HEK293 (cell line): ENCODE measurements around the gene ZNF532.

ENCODE experiments used
- CTCF ChIA-PET: fragments of 350-600 bp; formaldehyde crosslinking; extraction: SDS; loops from one replicate; lab custom pipeline; 2021; ENCODE audit warnings: antibody characterized with exemption; lab: Yijun Ruan, JAX
- POLR2A ChIA-PET: fragments of 300-600 bp; formaldehyde crosslinking; extraction: SDS; loops from one replicate; lab custom pipeline; 2020; ENCODE audit warnings: antibody characterized with exemption, inconsistent platforms; lab: Yijun Ruan, JAX
- H3K27ac ChIP-seq: fragments of 200-500 bp; sonication (Bioruptor generic); 2 replicates; pipeline ENCODE4 v1.5.1; 2014; ENCODE audit warnings: low read depth, low read length, control low read depth, inconsistent platforms; ENCODE audit errors: extremely low read depth
- H3K36me3 ChIP-seq, 2 experiments: fragments of 200-500 bp in 1 of 2; sonication (Bioruptor generic) in 1 of 2; 1 replicate in 1 of 2; 2 replicates in 1 of 2; pipeline ENCODE4 v1.5.1; 2014 to 2017; ENCODE audit warnings: inconsistent platforms in 2 of 2, low read length in 2 of 2; ENCODE audit not compliant: control insufficient read depth in 2 of 2, insufficient read depth in 1 of 2
- H3K4me1 ChIP-seq: fragments of 200-500 bp; sonication (Bioruptor generic); 2 replicates; pipeline ENCODE4 v1.5.1; 2014; ENCODE audit warnings: mild to moderate bottlenecking, low read length, inconsistent platforms; ENCODE audit not compliant: control insufficient read depth, insufficient read depth
- H3K4me3 ChIP-seq: 2 replicates; pipeline ENCODE4 v1.5.1; 2011; ENCODE audit warnings: low read depth, mild to moderate bottlenecking, control low read depth, low read length, moderate library complexity
- H3K9me3 ChIP-seq: fragments of 200-500 bp; sonication (Bioruptor generic); 2 replicates; pipeline ENCODE4 v1.5.1; 2014; ENCODE audit warnings: low read depth, low read length, inconsistent platforms; ENCODE audit not compliant: control insufficient read depth, insufficient read depth
- BCL11A ChIP-seq: fragments of 450-650 bp; formaldehyde crosslinking; IDR thresholded peaks from 2 replicates; pipeline ENCODE4 v1.5.1; 2016; ENCODE audit warnings: low read depth, missing biosample characterization, missing genetic modification characterization
- OVOL3 ChIP-seq: fragments of 450-650 bp; formaldehyde crosslinking; IDR thresholded peaks from 2 replicates; pipeline ENCODE4 v1.5.1; 2016; ENCODE audit warnings: missing biosample characterization, missing genetic modification characterization
- SALL2 ChIP-seq: fragments of 450-650 bp; formaldehyde crosslinking; IDR thresholded peaks from 2 replicates; pipeline ENCODE4 v1.5.0; 2017; ENCODE audit warnings: missing biosample characterization, mild to moderate bottlenecking, missing genetic modification characterization, borderline replicate concordance
- ZNF133 ChIP-seq: fragments of 450-650 bp; formaldehyde crosslinking; IDR thresholded peaks from 2 replicates; pipeline ENCODE4 v1.5.1; 2016; ENCODE audit warnings: missing biosample characterization, missing genetic modification characterization
- ZNF16 ChIP-seq: fragments of 450-650 bp; formaldehyde crosslinking; IDR thresholded peaks from 2 replicates; pipeline ENCODE4 v1.5.1; 2016; ENCODE audit warnings: low read depth, missing biosample characterization, missing genetic modification characterization
- ZNF19 ChIP-seq: fragments of 450-650 bp; formaldehyde crosslinking; IDR thresholded peaks from 2 replicates; pipeline ENCODE4; 2016; ENCODE audit warnings: missing biosample characterization, missing genetic modification characterization, low read depth
- ZNF2 ChIP-seq: fragments of 450-650 bp; formaldehyde crosslinking; IDR thresholded peaks from 2 replicates; pipeline ENCODE4 v1.5.1; 2016; ENCODE audit warnings: missing biosample characterization, missing genetic modification characterization
- ZNF23 ChIP-seq: fragments of 450-650 bp; formaldehyde crosslinking; IDR thresholded peaks from 2 replicates; pipeline ENCODE4 v1.5.1; 2016; ENCODE audit warnings: missing biosample characterization, missing genetic modification characterization, borderline replicate concordance
- ZNF302 ChIP-seq: fragments of 450-650 bp; formaldehyde crosslinking; IDR thresholded peaks from 2 replicates; pipeline ENCODE4 v1.5.1; 2016; ENCODE audit warnings: missing biosample characterization, missing genetic modification characterization, low read depth
- ZNF37A ChIP-seq: fragments of 450-650 bp; IDR thresholded peaks from 2 replicates; pipeline ENCODE4 v1.5.1; 2018; ENCODE audit warnings: missing biosample characterization, missing genetic modification characterization
- ZNF394 ChIP-seq: fragments of 450-650 bp; formaldehyde crosslinking; IDR thresholded peaks from 2 replicates; pipeline ENCODE4 v1.5.1; 2016; ENCODE audit warnings: missing biosample characterization, missing genetic modification characterization, mild to moderate bottlenecking, moderate library complexity, borderline replicate concordance
- ZNF501 ChIP-seq: fragments of 450-650 bp; formaldehyde crosslinking; IDR thresholded peaks from 2 replicates; pipeline ENCODE4 v1.5.1; 2016; ENCODE audit warnings: missing biosample characterization, missing genetic modification characterization
- ZNF529 ChIP-seq: fragments of 450-650 bp; formaldehyde crosslinking; IDR thresholded peaks from 2 replicates; pipeline ENCODE4 v1.5.1; 2017; ENCODE audit warnings: missing genetic modification characterization, missing biosample characterization; ENCODE audit not compliant: insufficient replicate concordance
- ZNF560 ChIP-seq: fragments of 450-650 bp; formaldehyde crosslinking; IDR thresholded peaks from 2 replicates; pipeline ENCODE4 v1.5.1; 2017; ENCODE audit warnings: missing biosample characterization, missing genetic modification characterization, borderline replicate concordance
- ZNF701 ChIP-seq: fragments of 450-650 bp; formaldehyde crosslinking; IDR thresholded peaks from 2 replicates; pipeline ENCODE4 v1.5.1; 2016; ENCODE audit warnings: missing biosample characterization, missing genetic modification characterization
- ZNF76 ChIP-seq: fragments of 450-650 bp; formaldehyde crosslinking; IDR thresholded peaks from 2 replicates; pipeline ENCODE4; 2016; ENCODE audit warnings: low read depth, missing biosample characterization, missing genetic modification characterization, borderline replicate concordance
- ZNF792 ChIP-seq: fragments of 450-650 bp; formaldehyde crosslinking; IDR thresholded peaks from 2 replicates; pipeline ENCODE4 v1.5.1; 2016; ENCODE audit warnings: missing biosample characterization, missing genetic modification characterization
- ZNF830 ChIP-seq: fragments of 450-650 bp; IDR thresholded peaks from 2 replicates; pipeline ENCODE4 v1.5.0; 2018; ENCODE audit warnings: missing biosample characterization, missing genetic modification characterization, low read depth, mild to moderate bottlenecking, moderate library complexity
- TF ChIP-seq, protein P1 (sequence below): fragments of 450-650 bp; formaldehyde crosslinking; IDR thresholded peaks from 2 replicates; pipeline ENCODE4 v1.5.1; 2017; ENCODE audit warnings: missing biosample characterization, missing genetic modification characterization
- TF ChIP-seq, protein P2 (sequence below): fragments of 450-650 bp; formaldehyde crosslinking; IDR thresholded peaks from 2 replicates; pipeline ENCODE4 v1.5.1; 2016; ENCODE audit warnings: missing biosample characterization, missing genetic modification characterization
- TF ChIP-seq, protein P3 (sequence below): fragments of 450-650 bp; formaldehyde crosslinking; IDR thresholded peaks from 2 replicates; pipeline ENCODE4 v1.5.1; 2017; ENCODE audit warnings: missing biosample characterization, missing genetic modification characterization
- TF ChIP-seq, protein P4 (sequence below): fragments of 450-650 bp; formaldehyde crosslinking; IDR thresholded peaks from 2 replicates; pipeline ENCODE4 v1.5.1; 2016; ENCODE audit warnings: missing biosample characterization, missing genetic modification characterization

ZNF532 gene

DNA sequence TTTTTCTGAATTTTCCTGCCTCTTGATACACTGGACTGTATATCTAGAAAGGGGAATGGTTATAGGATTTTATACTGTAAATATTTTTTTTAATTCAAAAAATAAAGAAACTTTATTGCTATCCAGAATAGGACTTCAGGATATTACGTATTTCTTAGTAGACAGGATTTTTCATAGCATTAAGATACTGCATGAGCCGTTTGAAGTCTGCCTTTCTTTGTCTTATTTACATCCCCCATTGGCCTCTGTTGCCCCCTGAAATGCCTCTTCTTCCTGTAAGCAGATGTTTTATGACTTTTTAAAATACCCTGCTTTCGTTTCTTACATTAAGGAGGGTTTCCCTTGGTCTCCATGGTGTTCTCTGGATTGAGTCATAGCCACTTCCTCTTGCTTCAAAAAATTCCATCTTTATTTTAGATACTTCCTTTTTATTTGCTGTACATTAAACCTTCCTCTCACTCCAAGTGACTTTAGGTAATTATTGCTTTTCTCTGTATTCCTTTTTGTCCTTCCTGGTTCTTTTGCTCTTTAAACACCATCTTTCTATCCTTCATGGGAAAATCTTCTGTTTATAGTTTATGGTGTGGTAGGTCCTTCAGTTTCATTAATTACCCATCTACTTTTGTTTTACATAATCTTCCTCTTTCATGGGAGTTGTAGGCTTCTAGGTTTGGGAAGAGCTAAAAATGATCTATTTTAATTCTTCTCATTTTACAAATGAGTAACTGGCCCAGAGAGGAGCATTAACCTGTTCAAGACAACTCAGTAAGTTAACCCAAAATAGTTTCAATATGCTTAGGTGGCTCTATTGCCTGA lies 72.6 kb downstream of the ZNF532 start:
- ChIA-PET POLR2A (no interaction called here), CTCF (interaction anchor here (1.4 kb wide), 1 partner anchor 155 kb away, joined by 4 read pairs; no protein-coding TSS in a partner anchor)
- H3K4me1 ChIP-seq, result no peaks in the 10 kb centered on the region

DNA sequence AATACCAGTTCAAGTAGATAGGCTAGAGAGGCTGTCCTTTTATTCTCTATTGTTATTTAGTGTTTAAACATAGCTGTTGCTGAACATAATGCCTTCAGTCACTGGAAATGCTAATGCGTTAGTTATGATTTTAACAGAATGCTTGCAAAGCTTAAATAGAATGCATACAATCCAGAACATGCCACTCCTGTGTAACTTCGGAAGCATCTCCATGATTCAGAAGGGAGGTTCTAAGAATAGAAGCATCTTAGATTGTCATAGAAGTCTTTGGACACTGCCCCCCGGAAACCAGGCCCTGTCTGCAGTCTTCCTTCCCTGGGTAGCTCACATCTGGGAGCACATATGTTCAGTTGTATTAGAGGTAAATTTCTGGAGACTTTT lies 73.2 kb downstream of the ZNF532 start:
- no peaks in the 10 kb centered on the region for H3K9me3 ChIP-seq
- ChIA-PET CTCF (interaction anchor here (1.4 kb wide), 1 partner anchor 156 kb away, joined by 4 read pairs; no protein-coding TSS in a partner anchor), POLR2A (no interaction called here)
- H3K4me1 ChIP-seq, result peaks cover 3% of the 10 kb centered on the region; the same call in 1 of the 2 replicates
- H3K4me3 ChIP-seq, result no peak overlapping the region
- no peak overlapping the region for H3K27ac ChIP-seq
- H3K36me3 ChIP-seq, result peaks cover 0 to 3% of the 10 kb centered on the region in 2 experiments; a peak in 2 of 3 replicates
- TF ChIP-seq, protein P1, sequence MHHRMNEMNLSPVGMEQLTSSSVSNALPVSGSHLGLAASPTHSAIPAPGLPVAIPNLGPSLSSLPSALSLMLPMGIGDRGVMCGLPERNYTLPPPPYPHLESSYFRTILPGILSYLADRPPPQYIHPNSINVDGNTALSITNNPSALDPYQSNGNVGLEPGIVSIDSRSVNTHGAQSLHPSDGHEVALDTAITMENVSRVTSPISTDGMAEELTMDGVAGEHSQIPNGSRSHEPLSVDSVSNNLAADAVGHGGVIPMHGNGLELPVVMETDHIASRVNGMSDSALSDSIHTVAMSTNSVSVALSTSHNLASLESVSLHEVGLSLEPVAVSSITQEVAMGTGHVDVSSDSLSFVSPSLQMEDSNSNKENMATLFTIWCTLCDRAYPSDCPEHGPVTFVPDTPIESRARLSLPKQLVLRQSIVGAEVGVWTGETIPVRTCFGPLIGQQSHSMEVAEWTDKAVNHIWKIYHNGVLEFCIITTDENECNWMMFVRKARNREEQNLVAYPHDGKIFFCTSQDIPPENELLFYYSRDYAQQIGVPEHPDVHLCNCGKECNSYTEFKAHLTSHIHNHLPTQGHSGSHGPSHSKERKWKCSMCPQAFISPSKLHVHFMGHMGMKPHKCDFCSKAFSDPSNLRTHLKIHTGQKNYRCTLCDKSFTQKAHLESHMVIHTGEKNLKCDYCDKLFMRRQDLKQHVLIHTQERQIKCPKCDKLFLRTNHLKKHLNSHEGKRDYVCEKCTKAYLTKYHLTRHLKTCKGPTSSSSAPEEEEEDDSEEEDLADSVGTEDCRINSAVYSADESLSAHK (tag by site-specific recombination), result no peak
- no peak for TF ChIP-seq BCL11A
- no peak for TF ChIP-seq ZNF701 (tag by site-specific recombination)
- TF ChIP-seq, protein P2, sequence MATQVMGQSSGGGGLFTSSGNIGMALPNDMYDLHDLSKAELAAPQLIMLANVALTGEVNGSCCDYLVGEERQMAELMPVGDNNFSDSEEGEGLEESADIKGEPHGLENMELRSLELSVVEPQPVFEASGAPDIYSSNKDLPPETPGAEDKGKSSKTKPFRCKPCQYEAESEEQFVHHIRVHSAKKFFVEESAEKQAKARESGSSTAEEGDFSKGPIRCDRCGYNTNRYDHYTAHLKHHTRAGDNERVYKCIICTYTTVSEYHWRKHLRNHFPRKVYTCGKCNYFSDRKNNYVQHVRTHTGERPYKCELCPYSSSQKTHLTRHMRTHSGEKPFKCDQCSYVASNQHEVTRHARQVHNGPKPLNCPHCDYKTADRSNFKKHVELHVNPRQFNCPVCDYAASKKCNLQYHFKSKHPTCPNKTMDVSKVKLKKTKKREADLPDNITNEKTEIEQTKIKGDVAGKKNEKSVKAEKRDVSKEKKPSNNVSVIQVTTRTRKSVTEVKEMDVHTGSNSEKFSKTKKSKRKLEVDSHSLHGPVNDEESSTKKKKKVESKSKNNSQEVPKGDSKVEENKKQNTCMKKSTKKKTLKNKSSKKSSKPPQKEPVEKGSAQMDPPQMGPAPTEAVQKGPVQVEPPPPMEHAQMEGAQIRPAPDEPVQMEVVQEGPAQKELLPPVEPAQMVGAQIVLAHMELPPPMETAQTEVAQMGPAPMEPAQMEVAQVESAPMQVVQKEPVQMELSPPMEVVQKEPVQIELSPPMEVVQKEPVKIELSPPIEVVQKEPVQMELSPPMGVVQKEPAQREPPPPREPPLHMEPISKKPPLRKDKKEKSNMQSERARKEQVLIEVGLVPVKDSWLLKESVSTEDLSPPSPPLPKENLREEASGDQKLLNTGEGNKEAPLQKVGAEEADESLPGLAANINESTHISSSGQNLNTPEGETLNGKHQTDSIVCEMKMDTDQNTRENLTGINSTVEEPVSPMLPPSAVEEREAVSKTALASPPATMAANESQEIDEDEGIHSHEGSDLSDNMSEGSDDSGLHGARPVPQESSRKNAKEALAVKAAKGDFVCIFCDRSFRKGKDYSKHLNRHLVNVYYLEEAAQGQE (tag by site-specific recombination), result no peak
- no peak for TF ChIP-seq ZNF830
- TF ChIP-seq ZNF501, result no peak
- no peak for TF ChIP-seq ZNF302
- TF ChIP-seq ZNF23 (tag by site-specific recombination), result no peak

More for the DNA sequence above, 72.6 kb downstream of the ZNF532 start:
- Histone ChIP-seq H3K36me3 (peaks cover 0 to 3% of the 10 kb centered on the region in 2 experiments; a peak in 2 of 3 replicates), H3K27ac (no peak overlapping the region), H3K4me3 (no peak overlapping the region), H3K9me3 (no peaks in the 10 kb centered on the region)
- TF ChIP-seq, protein P3, sequence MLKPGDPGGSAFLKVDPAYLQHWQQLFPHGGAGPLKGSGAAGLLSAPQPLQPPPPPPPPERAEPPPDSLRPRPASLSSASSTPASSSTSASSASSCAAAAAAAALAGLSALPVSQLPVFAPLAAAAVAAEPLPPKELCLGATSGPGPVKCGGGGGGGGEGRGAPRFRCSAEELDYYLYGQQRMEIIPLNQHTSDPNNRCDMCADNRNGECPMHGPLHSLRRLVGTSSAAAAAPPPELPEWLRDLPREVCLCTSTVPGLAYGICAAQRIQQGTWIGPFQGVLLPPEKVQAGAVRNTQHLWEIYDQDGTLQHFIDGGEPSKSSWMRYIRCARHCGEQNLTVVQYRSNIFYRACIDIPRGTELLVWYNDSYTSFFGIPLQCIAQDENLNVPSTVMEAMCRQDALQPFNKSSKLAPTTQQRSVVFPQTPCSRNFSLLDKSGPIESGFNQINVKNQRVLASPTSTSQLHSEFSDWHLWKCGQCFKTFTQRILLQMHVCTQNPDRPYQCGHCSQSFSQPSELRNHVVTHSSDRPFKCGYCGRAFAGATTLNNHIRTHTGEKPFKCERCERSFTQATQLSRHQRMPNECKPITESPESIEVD (tag by site-specific recombination), result no peak
- TF ChIP-seq ZNF16 (tag by site-specific recombination) (no peak), ZNF529 (no peak), SALL2 (tag by site-specific recombination) (no peak), ZNF560 (tag by site-specific recombination) (no peak), OVOL3 (tag by site-specific recombination) (no peak), ZNF394 (no peak), ZNF792 (tag by site-specific recombination) (no peak), ZNF19 (tag by site-specific recombination) (no peak), ZNF2 (no peak), ZNF76 (tag by site-specific recombination) (no peak), ZNF133 (no peak), ZNF37A (no peak)
- TF ChIP-seq, protein P4, sequence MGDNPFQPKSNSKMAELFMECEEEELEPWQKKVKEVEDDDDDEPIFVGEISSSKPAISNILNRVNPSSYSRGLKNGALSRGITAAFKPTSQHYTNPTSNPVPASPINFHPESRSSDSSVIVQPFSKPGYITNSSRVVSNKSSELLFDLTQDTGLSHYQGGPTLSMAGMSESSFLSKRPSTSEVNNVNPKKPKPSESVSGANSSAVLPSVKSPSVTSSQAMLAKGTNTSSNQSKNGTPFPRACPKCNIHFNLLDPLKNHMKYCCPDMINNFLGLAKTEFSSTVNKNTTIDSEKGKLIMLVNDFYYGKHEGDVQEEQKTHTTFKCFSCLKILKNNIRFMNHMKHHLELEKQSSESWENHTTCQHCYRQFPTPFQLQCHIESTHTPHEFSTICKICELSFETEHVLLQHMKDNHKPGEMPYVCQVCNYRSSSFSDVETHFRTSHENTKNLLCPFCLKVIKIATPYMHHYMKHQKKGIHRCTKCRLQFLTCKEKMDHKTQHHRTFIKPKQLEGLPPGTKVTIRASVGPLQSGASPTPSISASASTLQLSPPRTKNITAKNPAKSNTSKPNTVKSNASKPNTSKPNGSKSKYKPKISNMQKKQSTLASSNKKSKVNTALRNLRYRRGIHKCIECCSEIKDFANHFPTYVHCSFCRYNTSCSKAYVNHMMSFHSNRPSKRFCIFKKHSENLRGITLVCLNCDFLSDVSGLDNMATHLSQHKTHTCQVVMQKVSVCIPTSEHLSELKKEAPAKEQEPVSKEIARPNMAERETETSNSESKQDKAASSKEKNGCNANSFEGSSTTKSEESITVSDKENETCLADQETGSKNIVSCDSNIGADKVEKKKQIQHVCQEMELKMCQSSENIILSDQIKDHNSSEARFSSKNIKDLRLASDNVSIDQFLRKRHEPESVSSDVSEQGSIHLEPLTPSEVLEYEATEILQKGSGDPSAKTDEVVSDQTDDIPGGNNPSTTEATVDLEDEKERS, result no peak
